BE2C (cell line): ENCODE results near the gene IGFL3.

Experiments
- DNase-seq: peaks from one replicate; pipeline ENCODE4 v3.0.0-alpha.2; 2020
- H3K27me3 ChIP-seq: fragments of 250-450 bp; sonication (Bioruptor Pico); 2 replicates; pipeline ENCODE4 v1.5.1; 2020; ENCODE audit warnings: mild to moderate bottlenecking
- H3K36me3 ChIP-seq: fragments of 250-450 bp; sonication (Bioruptor Pico); 2 replicates; pipeline ENCODE4 v1.5.1; 2020; ENCODE audit warnings: mild to moderate bottlenecking
- H3K4me1 ChIP-seq: fragments of 250-450 bp; sonication (Bioruptor Pico); 2 replicates; pipeline ENCODE4 v1.5.1; 2020
- H3K4me3 ChIP-seq: 2 replicates; pipeline ENCODE4 v1.5.1; 2011; ENCODE audit warnings: low read depth, low read length
- H3K9me3 ChIP-seq: fragments of 250-450 bp; sonication (Bioruptor Pico); 2 replicates; pipeline ENCODE4 v1.5.1; 2020
- CTCF ChIP-seq: IDR thresholded peaks from 2 replicates; pipeline ENCODE4 v1.5.1; 2012; ENCODE audit warnings: mild to moderate bottlenecking, low read depth, low read length

IGFL3 gene

GRCh38 chr19:46141421-46141820 lies 16.9 kb upstream of the IGFL3 start:
- DNase-seq: no peak
- Histone ChIP-seq H3K27me3 (no peaks in the 10 kb centered on the region; the same call in 1 of the 2 replicates), H3K36me3 (no peaks in the 10 kb centered on the region), H3K4me3 (no peak overlapping the region), H3K9me3 (no peaks in the 10 kb centered on the region), H3K4me1 (no peaks in the 10 kb centered on the region)
- TF ChIP-seq CTCF: no peak

GRCh38 chr19:46137915-46138473 lies 13.5 kb upstream of the IGFL3 start:
- no peak for DNase-seq
- H3K27me3 ChIP-seq: peaks cover 4% of the 10 kb centered on the region; the same call in 1 of the 2 replicates
- TF ChIP-seq CTCF: no peak
- no peak overlapping the region for H3K4me3 ChIP-seq
- no peaks in the 10 kb centered on the region for H3K9me3 ChIP-seq
- H3K36me3 ChIP-seq: no peaks in the 10 kb centered on the region
- no peaks in the 10 kb centered on the region for H3K4me1 ChIP-seq

- no peaks in the 10 kb centered on the region for H3K9me3 ChIP-seq
- H3K36me3 ChIP-seq: no peaks in the 10 kb centered on the region
- no peaks in the 10 kb centered on the region for H3K4me1 ChIP-seq
- H3K4me3 ChIP-seq: no peak overlapping the region
- TF ChIP-seq CTCF: no peak
- H3K27me3 ChIP-seq: peaks cover 22% of the 10 kb centered on the region
- DNase-seq: no peak
Measured at GRCh38 chr19:46134527-46134926, 10.0 kb upstream of the IGFL3 start.

GRCh38 chr19:46133777-46134241 lies 9.3 kb upstream of the IGFL3 start:
- Histone ChIP-seq H3K9me3 (no peaks in the 10 kb centered on the region), H3K36me3 (no peaks in the 10 kb centered on the region), H3K4me1 (no peaks in the 10 kb centered on the region), H3K4me3 (no peak overlapping the region), H3K27me3 (peaks cover 29% of the 10 kb centered on the region)
- DNase-seq: no peak
- TF ChIP-seq CTCF: no peak

GRCh38 chr19:46133101-46133627 lies 8.7 kb upstream of the IGFL3 start:
- H3K27me3 ChIP-seq: peaks cover 35% of the 10 kb centered on the region
- H3K36me3 ChIP-seq: no peaks in the 10 kb centered on the region
- no peaks in the 10 kb centered on the region for H3K4me1 ChIP-seq
- no peak for DNase-seq
- H3K9me3 ChIP-seq: no peaks in the 10 kb centered on the region
- TF ChIP-seq CTCF: no peak
- H3K4me3 ChIP-seq: no peak overlapping the region

- Histone ChIP-seq H3K4me3 (no peak overlapping the region), H3K27me3 (peaks cover 40% of the 10 kb centered on the region), H3K36me3 (no peaks in the 10 kb centered on the region), H3K4me1 (no peaks in the 10 kb centered on the region), H3K9me3 (no peaks in the 10 kb centered on the region)
- no peak for DNase-seq
- no peak for TF ChIP-seq CTCF
Measured at GRCh38 chr19:46132508-46133100, 8.1 kb upstream of the IGFL3 start.
